RCC 7860 (cell line): ENCODE data around the gene C12orf60.

ENCODE experiments used
- DNase-seq: peaks from one replicate; pipeline ENCODE4 v3.0.0-alpha.2; 2015; ENCODE audit warnings: low spot score
- FAIRE-seq: peaks from 2 replicates; lab custom pipeline; 2012; peaks lifted over from hg19 to GRCh38; lab: Jason Lieb, UNC

C12orf60 gene

DNA sequence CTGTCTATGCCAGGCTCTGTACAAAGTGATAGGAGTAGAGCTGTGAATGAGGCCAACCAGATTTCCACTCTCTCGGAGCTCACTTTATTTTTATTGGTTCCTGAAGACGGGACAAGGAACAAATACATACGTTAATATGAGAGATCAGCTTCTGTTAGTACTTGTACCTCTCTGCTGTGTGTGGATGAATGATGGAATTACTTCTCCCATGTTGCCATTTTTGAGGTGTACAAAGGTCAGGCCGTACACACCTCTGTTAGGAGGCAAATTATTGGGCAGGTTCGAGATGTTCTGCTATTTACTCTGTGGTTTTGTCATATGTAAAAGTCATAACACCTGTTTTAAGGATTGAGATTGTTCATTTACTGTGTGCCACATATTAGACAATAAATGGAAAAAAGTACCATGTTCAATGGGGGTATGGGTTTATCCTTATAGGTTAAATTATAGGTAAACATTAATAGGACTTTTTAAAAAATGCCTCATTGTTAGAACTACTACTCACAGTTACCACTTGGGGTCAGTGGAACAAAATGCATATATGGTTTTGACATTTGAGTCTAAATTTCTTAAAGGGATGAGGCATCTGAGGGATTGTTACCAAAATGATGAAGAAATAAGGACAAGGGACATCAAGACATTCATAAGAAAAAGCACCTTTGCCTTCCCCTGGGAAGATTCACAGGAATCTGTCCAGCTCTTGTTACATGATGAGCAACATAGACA is 27.1 kb upstream of the C12orf60 start:
- FAIRE-seq (no peak), DNase-seq (no peak)

GRCh38 chr12:14777271-14777670 is 26.2 kb upstream of the C12orf60 start:
- FAIRE-seq (no peak), DNase-seq (no peak)

GRCh38 chr12:14779834-14780233 is 23.6 kb upstream of the C12orf60 start:
- no peak for FAIRE-seq
- no peak for DNase-seq

DNA sequence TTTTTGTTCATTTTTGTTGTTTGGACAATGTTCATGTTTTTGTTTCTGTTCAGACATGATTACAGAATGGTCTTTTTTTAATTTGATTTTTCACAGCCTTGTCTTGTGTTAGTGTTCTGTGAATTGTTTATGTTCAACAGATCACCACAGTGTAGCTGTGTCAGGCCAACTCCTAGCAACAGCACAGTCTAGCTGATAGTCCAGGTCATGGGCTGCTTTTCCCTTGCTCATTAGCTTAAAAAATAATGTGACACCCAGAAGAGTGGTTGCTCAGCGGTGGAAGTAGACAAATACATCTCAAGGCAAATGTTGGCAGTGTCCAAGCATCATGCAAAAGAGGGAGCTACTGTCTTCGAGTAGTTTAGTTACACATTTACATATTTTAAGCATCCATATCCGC is 22.6 kb upstream of the C12orf60 start:
- FAIRE-seq: no peak
- no peak for DNase-seq

DNA sequence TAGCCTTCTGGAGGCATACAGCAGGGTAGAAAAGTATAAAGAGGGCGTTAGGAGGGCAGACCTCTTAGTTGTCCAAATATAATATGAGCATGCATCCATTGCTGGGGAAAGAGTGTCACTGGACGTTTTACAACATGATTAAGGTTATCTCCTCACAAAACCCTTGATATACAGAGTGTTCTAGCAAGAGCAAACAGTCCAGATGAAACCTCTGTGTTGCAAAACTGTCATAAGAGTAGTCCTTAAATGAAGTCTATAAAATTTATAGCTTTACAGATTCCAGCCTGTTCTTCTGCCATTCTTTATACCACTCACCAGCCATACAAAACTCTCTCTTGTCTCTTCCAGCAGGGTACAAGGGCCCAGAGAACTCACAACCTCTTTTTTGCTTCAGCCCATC is 21.9 kb upstream of the C12orf60 start:
- DNase-seq (no peak), FAIRE-seq (no peak)

DNA sequence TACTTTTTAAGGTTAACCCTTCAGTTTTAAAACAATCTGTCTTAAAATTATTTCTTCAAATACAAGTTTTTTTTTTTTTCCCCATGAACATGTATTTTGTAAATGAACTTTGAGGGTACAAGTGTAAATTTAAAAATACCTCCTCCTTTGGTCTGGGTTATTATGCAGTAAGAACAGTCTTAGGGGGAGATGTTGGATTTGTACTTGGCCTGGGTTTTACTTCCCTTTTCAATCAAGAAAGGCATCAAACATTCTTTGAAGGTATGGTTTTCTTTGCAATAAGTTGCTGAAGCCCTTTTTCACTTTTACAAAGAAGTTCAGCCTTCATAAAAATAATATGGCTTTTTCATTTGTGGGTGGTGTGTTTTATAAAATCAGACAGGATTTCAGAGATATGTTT is 20.7 kb upstream of the C12orf60 start:
- FAIRE-seq: no peak
- no peak for DNase-seq

GRCh38 chr12:14784471-14784870 is 19.0 kb upstream of the C12orf60 start:
- no peak for FAIRE-seq
- DNase-seq: no peak

- no peak for DNase-seq
- FAIRE-seq: no peak
Observed at GRCh38 chr12:14785568-14785967, 17.9 kb upstream of the C12orf60 start.

GRCh38 chr12:14795028-14795448 is 8.4 kb upstream of the C12orf60 start:
- FAIRE-seq (no peak), DNase-seq (no peak)

DNA sequence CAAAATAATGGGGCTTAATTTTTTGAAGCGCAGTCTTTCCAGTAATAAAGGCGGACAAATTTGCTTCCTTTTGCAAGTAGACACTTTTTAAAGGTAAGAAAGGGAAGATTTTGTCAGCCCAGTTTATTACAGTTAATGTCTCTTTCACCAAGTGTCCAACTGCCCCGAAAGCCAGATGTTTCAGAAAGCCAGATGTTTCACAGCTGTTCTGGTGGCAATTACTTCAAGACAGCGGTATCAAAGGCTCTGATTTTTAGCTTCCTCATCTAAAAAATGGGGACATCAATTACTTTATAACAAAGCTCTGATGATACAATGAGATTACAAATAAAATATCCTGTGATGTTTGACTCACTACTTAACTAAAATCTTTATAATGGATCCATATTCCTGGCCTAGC is 1.2 kb upstream of the C12orf60 start:
- no peak for FAIRE-seq

DNA sequence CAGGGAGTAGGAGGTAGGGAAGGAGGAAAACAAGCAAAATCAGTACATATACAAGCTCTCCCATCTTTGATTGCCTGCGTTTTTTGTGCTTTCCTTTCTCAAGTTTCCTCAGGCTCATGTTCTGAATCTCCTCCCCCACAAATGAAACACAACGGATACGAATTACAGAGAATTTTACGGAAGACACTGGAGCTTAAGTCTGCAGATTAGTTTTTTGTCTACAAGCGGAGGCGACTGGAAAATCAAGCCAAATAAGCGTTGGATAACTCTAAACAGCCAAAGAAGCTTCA is 804 bp upstream of the C12orf60 start:
- DNase-seq (no peak), FAIRE-seq (no peak)

More for the DNA sequence above, 1.2 kb upstream of the C12orf60 start:
- no peak for DNase-seq

DNA sequence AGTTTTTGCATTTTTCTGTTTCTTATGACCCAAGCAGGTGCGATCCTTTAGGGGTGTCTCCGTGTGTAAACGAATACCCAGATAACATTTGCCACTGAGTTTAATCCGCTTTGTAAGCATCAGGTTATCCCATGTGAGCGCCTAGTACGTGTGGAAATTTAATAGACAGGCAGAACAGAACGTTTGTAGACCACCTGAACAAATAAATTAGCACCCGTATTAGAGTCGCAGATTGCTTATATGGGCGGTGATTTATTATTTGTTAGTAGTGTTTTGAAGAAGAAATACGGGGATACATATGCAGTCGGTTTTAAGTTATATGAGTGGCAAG is 325 bp downstream of the C12orf60 start:
- FAIRE-seq (no peak), DNase-seq (no peak)

GRCh38 chr12:14810167-14810952 is 6.9 kb downstream of the C12orf60 start:
- DNase-seq (no peak), FAIRE-seq (no peak)

- peak; percentile 22 for DNase-seq
- FAIRE-seq: no peak
Observed at GRCh38 chr12:14810953-14811483, 7.5 kb downstream of the C12orf60 start.

DNA sequence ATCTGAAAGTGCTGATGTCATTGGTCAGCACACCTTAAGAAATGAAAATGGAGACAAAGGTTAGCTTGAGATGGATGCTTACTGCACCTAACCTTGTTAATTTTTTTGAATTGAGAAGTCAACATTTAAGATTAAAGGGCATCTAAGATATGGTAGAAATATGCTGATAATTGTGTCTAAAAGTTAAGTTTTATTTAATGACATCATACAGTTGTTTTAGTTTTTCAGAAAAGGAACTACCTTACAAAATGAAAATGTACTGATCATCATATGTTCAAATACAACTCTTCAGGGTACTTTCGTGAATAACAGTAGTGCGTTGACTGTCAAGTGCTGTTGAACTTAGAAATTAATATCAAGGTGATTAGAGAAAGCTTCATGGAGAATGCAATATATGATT is 8.0 kb downstream of the C12orf60 start:
- no peak for FAIRE-seq
- no peak for DNase-seq

- FAIRE-seq: no peak
- DNase-seq: no peak
Observed at GRCh38 chr12:14814014-14814413, 10.5 kb downstream of the C12orf60 start, which contains the start of gene SMCO3. TSS of gene SMCO3 (minus strand) at chr12:14814182. CDS start at chr12:14806680, 7,502 bp downstream.

- FAIRE-seq (no peak), DNase-seq (peak; percentile 13)
Observed at GRCh38 chr12:14824012-14824634, 20.7 kb downstream of the C12orf60 start.

DNA sequence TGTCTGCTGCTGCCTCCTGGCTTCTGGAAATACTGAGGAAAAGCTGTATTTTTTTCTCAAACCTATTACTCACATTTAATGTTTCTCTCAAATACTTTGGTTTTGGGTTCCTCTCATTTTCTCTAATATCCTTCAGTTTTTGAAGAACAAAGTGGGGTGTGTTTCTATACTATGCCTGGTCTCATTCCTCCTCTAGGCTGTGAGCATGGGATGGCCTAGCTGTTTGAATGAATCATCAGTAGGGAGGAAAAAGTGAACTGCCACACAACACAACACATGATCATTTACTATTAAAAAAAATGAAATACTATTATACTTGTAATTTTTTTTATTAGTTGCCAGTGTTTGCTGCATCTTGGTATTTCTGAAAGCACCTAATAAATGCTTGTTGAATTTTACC is 21.8 kb downstream of the C12orf60 start:
- DNase-seq (no peak), FAIRE-seq (no peak)

DNA sequence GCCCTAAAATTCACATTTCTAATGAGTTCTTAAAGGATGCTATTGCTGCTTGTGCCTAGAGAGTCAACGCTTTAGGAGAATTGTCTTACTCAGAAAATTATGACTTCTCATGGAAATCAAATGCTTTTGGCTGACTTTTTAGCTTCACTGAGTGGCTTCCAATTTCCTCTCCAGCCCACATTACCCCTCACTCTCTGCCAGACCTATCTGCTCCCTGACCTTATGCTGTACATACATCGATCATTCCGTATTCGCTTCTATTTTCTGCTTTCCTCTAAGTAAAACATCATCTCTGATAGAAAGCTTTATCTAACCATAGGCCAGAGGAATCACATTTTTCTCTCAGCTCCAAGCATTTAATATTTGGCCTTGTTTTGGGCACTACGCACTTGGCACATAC is 23.0 kb downstream of the C12orf60 start:
- FAIRE-seq: no peak
- no peak for DNase-seq

GRCh38 chr12:14827043-14827442 is 23.6 kb downstream of the C12orf60 start:
- DNase-seq (no peak), FAIRE-seq (no peak)

- FAIRE-seq (no peak), DNase-seq (no peak)
Observed at GRCh38 chr12:14828892-14829291, 25.4 kb downstream of the C12orf60 start.

DNA sequence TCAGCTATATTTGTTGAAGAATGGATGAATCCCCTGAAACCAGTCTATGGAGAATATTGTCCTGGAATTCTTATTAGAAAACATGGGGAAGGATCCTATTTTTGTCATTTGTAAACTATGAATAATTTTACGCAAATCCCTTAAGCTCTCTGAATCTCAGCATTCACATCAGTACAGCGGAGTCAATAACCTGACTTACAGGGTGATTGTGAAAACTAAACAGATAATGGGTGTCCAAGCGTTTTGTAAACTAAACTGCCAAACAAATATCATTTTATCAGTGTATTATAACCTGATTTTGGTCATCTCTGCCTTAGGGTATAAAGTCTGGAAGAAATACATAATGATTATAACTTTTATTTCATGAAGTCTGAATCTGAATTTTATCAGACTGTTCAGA is 29.9 kb downstream of the C12orf60 start:
- FAIRE-seq (no peak), DNase-seq (no peak)
